ENCODE results near the gene RPL21. TPM values are rescaled to one million over a fixed set of nuclear protein-coding genes. Genes with fewer than 3 reads are reported as not detected.
"Not testable (repeated sequence)": the region's sequence is repeated elsewhere in the genome, so short reads cannot be mapped to it uniquely, and the experiment has no call there.

RPL21 gene
- total RNA-seq, 4 donors from 2014 or later, result 398 to 1,284 (median 964) TPM

DNA sequence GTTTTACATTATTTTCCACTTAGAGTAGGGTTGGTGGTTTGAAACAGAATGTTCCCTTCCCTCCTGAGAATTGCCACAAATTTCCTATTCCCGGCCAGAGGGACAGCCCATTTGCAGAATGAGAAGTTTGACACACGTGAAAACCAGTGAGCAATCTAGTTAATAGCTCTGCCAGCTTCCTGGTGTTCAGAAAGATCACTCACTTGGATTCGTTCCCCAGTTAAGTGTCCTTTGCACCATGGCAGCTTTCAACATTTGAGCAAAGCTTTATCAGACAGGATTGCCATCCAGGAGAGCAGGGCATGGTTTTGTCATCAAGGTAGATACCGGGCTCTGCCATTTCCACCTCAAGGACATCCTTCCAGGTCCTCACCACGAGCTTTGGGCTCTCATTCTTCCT is 47.5 kb downstream of the RPL21 start:
- TF ChIP-seq CTCF (IDR thresholded peaks at IDR 0.05) (no peak), POLR2A (IDR thresholded peaks at IDR 0.05) (no peak)
- 48 to 58% methylated on average over 4 to 5 of the region's 5 CpGs for WGBS, 2 donors
- Histone ChIP-seq H3K27ac (no peak overlapping the region), H3K9me3 (no peaks in the 10 kb centered on the region), H3K4me1 (peaks cover 0 to 9% (median 0%) of the 10 kb centered on the region in 3 donors), H3K27me3 (peaks cover 0 to 18% (median 0%) of the 10 kb centered on the region in 4 donors), H3K36me3 (no peaks in the 10 kb centered on the region), H3K4me3 (no peak overlapping the region)
- intact Hi-C loops (cut with DNase I), result no loop called here
- no peak for DNase-seq

DNA sequence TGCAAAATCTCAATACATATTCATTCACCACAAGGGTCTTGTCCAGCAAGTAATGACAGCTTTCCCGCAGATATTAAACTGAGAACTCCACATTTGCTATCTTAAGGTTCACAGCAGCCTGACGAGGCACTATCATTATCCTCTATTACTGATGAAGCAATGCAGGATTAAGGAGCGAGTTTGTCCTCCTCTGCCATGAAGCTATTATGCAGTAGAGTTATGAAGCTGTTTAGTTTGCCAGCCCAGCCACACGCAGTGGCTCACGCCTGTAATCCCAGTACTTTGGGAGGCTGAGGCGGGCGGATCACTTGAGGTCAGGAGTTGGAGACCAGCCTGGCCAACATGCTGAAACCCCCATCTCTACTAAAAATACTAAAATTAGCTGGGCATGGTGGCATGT is 49.0 kb downstream of the RPL21 start:
- WGBS, 2 donors, result 43 to 67% methylated on average over 7 of the region's 7 CpGs
- DNase-seq, H3K9me3 ChIP-seq: not testable (repeated sequence)

DNA sequence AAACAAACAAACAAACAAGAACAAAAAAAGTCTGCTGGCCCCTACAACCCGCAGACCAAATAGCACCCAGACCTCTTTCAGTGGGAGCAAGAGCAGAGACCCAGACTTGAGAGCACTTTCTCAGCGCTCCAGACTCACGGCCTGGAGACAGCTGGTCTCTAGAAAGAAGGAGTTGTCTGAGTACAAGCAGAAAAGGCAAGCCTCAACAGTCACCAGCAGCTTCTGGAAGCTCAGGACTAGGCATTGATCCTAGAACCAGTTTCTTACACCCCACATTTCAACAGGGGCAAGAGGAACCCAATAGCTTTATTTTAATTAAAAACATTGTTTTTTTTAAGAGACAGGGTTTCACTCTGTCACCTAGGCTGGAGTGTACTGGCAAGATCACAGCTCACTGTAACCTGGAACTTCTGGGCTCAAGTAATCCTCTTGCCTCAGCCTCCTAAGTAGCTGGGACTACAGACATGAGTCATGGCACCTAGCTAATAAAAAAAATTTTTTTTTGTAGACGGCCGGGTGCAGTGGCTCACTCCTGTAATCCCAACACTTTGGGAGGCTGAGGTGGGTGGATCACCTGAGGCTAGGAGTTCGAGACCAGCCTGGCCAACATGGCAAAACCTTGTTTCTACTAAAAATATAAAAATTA is 49.7 kb downstream of the RPL21 start:
- H3K27ac ChIP-seq, result no peak overlapping the region
- no peak for DNase-seq
- 42 to 67% methylated on average over 6 of the region's 6 CpGs for WGBS, 2 donors
- TF ChIP-seq POLR2A (IDR thresholded peaks at IDR 0.05) (no peak), CTCF (IDR thresholded peaks at IDR 0.05) (no peak)
- peaks cover 0 to 9% (median 0%) of the 10 kb centered on the region in 3 donors for H3K4me1 ChIP-seq
- H3K27me3 ChIP-seq, result peaks cover 0 to 14% (median 0%) of the 10 kb centered on the region in 4 donors
- H3K36me3 ChIP-seq, result no peaks in the 10 kb centered on the region
- intact Hi-C loops (cut with DNase I), result no loop called here
- H3K4me3 ChIP-seq, result no peak overlapping the region
- no peaks in the 10 kb centered on the region for H3K9me3 ChIP-seq

More for the DNA sequence above, 49.0 kb downstream of the RPL21 start:
- H3K27ac ChIP-seq; H3K4me1 ChIP-seq; H3K4me3 ChIP-seq; intact Hi-C loops (cut with DNase I); H3K36me3 ChIP-seq: not testable (repeated sequence)
- peaks cover 0 to 18% (median 0%) of the 10 kb centered on the region in 4 donors for H3K27me3 ChIP-seq

DNA sequence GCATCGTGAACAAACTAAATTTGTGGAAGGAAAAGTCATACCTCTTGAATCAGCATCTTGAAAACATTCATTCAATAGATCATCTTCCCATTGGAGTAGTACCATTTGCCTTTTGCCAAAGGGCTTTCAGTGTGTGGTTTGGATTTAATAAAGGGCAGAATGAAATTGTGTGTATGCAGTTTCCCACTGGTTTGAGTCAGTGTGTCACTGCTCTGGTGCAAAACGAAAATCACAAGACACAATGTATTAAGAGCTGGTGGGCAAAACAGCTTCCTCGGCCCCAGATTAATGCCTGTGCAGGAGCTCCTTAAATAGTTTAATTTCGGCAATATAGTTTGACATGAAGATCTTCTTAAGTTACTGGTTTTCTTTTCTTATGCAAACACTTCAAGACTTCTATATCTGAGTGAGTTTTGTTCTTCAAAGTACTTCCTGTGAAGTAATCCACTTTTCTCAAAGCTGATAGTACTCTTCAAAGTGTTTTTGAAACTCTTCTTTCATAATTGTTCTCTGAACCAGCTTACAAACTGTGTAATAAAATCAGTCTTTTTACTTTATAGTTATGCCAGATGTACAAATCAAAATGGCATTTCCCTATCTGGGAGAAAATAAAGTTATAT is 51.4 kb downstream of the RPL21 start:
- Histone ChIP-seq H3K4me1 (peaks cover 0 to 9% (median 0%) of the 10 kb centered on the region in 3 donors), H3K27me3 (no peaks in the 10 kb centered on the region), H3K27ac (no peak overlapping the region), H3K4me3 (no peak overlapping the region), H3K9me3 (no peaks in the 10 kb centered on the region), H3K36me3 (no peaks in the 10 kb centered on the region)
- no peak for TF ChIP-seq POLR2A (IDR thresholded peaks at IDR 0.05)
- WGBS, 2 donors, result 57 to 58% methylated on average over 4 of the region's 4 CpGs
- intact Hi-C loops (cut with DNase I), result no loop called here
- no peak for DNase-seq

GRCh38 chr13:27304099-27304498 is 52.7 kb downstream of the RPL21 start:
- Histone ChIP-seq H3K4me1 (peaks cover 0 to 21% (median 0%) of the 10 kb centered on the region in 3 donors), H3K4me3 (no peak overlapping the region), H3K27ac (no peak overlapping the region), H3K27me3 (no peaks in the 10 kb centered on the region), H3K36me3 (no peaks in the 10 kb centered on the region), H3K9me3 (no peaks in the 10 kb centered on the region)
- no peak for DNase-seq
- intact Hi-C loops (cut with DNase I), result no loop called here
- WGBS, 2 donors, result 91 to 93% methylated on average over 4 of the region's 4 CpGs
- TF ChIP-seq CTCF (IDR thresholded peaks at IDR 0.05) (no peak), POLR2A (IDR thresholded peaks at IDR 0.05) (no peak)

GRCh38 chr13:27304611-27305010 is 53.3 kb downstream of the RPL21 start:
- no peak overlapping the region for H3K4me3 ChIP-seq
- 54 to 84% methylated on average over 2 of the region's 2 CpGs for WGBS, 2 donors
- no peak overlapping the region for H3K27ac ChIP-seq
- TF ChIP-seq POLR2A (IDR thresholded peaks at IDR 0.05), result no peak
- TF ChIP-seq CTCF (IDR thresholded peaks at IDR 0.05), result no peak
- intact Hi-C loops (cut with DNase I), result no loop called here
- no peaks in the 10 kb centered on the region for H3K27me3 ChIP-seq
- no peaks in the 10 kb centered on the region for H3K36me3 ChIP-seq
- no peak for DNase-seq
- no peaks in the 10 kb centered on the region for H3K9me3 ChIP-seq
- H3K4me1 ChIP-seq, result peaks cover 0 to 26% (median 0%) of the 10 kb centered on the region in 3 donors
